Neutrophil (primary cell): ENCODE results near the gene SNX19.

Source experiments
- H3K27ac ChIP-seq: fragments of 200-600 bp; sonication (generic); 2 replicates; pipeline ENCODE4 v1.5.1; 2016; ENCODE audit warnings: mild to moderate bottlenecking, moderate library complexity
- H3K27me3 ChIP-seq: fragments of 200-600 bp; sonication (generic); 2 replicates; pipeline ENCODE4 v1.6.0; 2016; ENCODE audit warnings: mild to moderate bottlenecking
- H3K36me3 ChIP-seq: fragments of 200-600 bp; sonication (generic); 2 replicates; pipeline ENCODE4 v1.5.1; 2017
- H3K4me1 ChIP-seq, 2 experiments: fragments of 200-600 bp in 1 of 2; sonication (generic) in 1 of 2; 1 replicate in 1 of 2; 2 replicates in 1 of 2; pipeline versions ENCODE4 v1.5.1 to v1.6.1; 2013 to 2016; ENCODE audit warnings: low read depth in 1 of 2, low read length in 1 of 2, mild to moderate bottlenecking in 1 of 2, moderate library complexity in 1 of 2; ENCODE audit not compliant: control insufficient read depth in 1 of 2, insufficient read depth in 1 of 2
- H3K4me3 ChIP-seq, 2 experiments: fragments of 200-600 bp in 1 of 2; sonication (generic) in 1 of 2; 1 replicate in 1 of 2; 2 replicates in 1 of 2; pipeline ENCODE4 v1.5.1; 2013 to 2016; ENCODE audit warnings: low read depth in 1 of 2, low read length in 1 of 2, mild to moderate bottlenecking in 1 of 2, moderate library complexity in 1 of 2
- H3K9me3 ChIP-seq: fragments of 200-600 bp; sonication (generic); 2 replicates; pipeline ENCODE4 v1.5.1; 2016
- TF ChIP-seq, protein P1 (sequence below): fragments of 200-600 bp; sonication (generic); IDR thresholded peaks from 2 replicates; pipeline ENCODE4 v1.5.1; 2016; ENCODE audit warnings: antibody characterized with exemption

The SNX19 gene

DNA sequence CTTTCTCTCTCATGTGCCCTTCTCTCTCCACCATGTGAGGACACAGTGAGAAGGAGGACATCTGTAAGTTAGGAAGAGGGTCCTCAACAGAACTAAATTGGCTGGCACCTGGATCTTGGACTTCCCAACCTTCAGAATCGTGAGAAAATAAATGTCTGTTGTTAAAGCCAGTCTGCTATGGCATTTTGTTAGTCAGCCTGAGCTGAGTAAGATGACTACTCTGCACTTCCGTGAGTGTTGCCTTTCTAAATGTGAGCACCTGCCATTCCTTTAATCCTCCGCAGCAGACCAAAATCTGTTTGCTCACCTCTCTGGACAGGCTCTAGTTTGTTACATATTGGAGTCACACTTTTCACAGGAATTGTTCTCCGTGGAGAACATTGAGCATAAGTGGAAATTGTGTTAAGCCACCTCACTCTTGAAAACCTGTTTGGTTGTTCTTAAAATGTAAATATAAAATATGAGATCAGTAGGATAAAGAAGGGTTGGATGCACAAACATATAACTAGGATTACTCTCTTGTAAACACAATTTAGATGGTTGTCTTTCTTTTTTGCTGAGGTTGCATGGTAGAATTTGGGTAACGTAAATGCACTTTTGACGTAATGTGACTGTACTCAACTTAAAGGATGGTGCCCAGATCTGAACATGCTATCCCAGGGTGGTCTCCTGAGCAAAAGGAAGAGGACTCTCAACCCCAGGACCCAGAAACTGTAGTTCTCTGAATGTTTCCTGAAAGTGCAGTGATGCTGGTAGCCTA is 65.9 kb downstream of the SNX19 start:
- peaks cover 22% of the 10 kb centered on the region for H3K27me3 ChIP-seq
- H3K4me3 ChIP-seq, result no peak overlapping the region
- TF ChIP-seq, protein P1, sequence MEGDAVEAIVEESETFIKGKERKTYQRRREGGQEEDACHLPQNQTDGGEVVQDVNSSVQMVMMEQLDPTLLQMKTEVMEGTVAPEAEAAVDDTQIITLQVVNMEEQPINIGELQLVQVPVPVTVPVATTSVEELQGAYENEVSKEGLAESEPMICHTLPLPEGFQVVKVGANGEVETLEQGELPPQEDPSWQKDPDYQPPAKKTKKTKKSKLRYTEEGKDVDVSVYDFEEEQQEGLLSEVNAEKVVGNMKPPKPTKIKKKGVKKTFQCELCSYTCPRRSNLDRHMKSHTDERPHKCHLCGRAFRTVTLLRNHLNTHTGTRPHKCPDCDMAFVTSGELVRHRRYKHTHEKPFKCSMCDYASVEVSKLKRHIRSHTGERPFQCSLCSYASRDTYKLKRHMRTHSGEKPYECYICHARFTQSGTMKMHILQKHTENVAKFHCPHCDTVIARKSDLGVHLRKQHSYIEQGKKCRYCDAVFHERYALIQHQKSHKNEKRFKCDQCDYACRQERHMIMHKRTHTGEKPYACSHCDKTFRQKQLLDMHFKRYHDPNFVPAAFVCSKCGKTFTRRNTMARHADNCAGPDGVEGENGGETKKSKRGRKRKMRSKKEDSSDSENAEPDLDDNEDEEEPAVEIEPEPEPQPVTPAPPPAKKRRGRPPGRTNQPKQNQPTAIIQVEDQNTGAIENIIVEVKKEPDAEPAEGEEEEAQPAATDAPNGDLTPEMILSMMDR, result no peak
- no peaks in the 10 kb centered on the region for H3K36me3 ChIP-seq
- H3K27ac ChIP-seq, result no peak overlapping the region
- H3K9me3 ChIP-seq, result no peaks in the 10 kb centered on the region
- H3K4me1 ChIP-seq, result no peaks in the 10 kb centered on the region

- TF ChIP-seq, protein P1, result no peak
- Histone ChIP-seq H3K4me3 (no peak overlapping the region), H3K36me3 (no peaks in the 10 kb centered on the region), H3K27ac (no peak overlapping the region), H3K27me3 (peaks cover 22% of the 10 kb centered on the region), H3K4me1 (no peaks in the 10 kb centered on the region), H3K9me3 (no peaks in the 10 kb centered on the region)
Measured at GRCh38 chr11:130849215-130849568, 67.1 kb downstream of the SNX19 start.

- no peak overlapping the region for H3K27ac ChIP-seq
- H3K27me3 ChIP-seq, result peaks cover 23% of the 10 kb centered on the region
- H3K4me3 ChIP-seq, result no peak overlapping the region
- no peaks in the 10 kb centered on the region for H3K36me3 ChIP-seq
- no peaks in the 10 kb centered on the region for H3K9me3 ChIP-seq
- no peaks in the 10 kb centered on the region for H3K4me1 ChIP-seq
- TF ChIP-seq, protein P1, result no peak
Measured at GRCh38 chr11:130848361-130849214, 67.7 kb downstream of the SNX19 start.

DNA sequence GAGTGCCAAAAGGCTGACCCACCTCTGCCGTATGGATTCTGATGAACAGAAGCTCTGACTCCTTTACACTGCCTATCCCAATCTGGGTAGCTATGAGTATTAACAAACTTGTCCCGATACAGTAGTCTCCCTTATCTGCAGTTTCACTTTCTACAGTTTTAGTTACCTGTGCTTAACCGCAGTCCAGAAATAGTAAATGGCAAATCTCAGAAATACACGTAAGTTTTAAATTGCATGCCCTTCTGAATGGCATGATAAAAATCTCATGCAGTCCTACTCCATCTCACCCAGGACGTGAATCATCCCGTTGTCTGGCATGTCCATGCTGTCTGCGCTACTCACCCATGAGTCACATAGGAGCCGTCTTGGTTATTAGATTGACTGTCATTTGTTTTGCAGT is 68.8 kb downstream of the SNX19 start:
- H3K4me3 ChIP-seq, result no peak overlapping the region
- H3K36me3 ChIP-seq, result no peaks in the 10 kb centered on the region
- H3K9me3 ChIP-seq, result no peaks in the 10 kb centered on the region
- H3K27me3 ChIP-seq, result peaks cover 28% of the 10 kb centered on the region
- TF ChIP-seq, protein P1, result no peak
- H3K27ac ChIP-seq, result no peak overlapping the region
- H3K4me1 ChIP-seq, result no peaks in the 10 kb centered on the region

GRCh38 chr11:130846606-130847005 is 69.7 kb downstream of the SNX19 start:
- Histone ChIP-seq H3K27ac (no peak overlapping the region), H3K27me3 (peaks cover 31% of the 10 kb centered on the region), H3K9me3 (no peaks in the 10 kb centered on the region), H3K36me3 (no peaks in the 10 kb centered on the region), H3K4me3 (no peak overlapping the region), H3K4me1 (no peaks in the 10 kb centered on the region)
- TF ChIP-seq, protein P1, result no peak
